Measurements from ENCODE around the gene PHLDA2.

GRCh38 chr11:2901196-2901796 is 27.9 kb downstream of the PHLDA2 start:
- TF ChIP-seq EZH2 (IDR thresholded peaks at IDR 0.05; ENCODE audit: borderline replicate concordance, low read depth, low read length, severe bottlenecking) (no peak), CTCF (IDR thresholded peaks at IDR 0.05; ENCODE audit: borderline replicate concordance, extremely low read depth, low read length, poor library complexity, severe bottlenecking) (no peak)

All from DND-41 (cell line).